Measurements from ENCODE around the gene PHF21A. TPM values are rescaled to one million over a fixed set of nuclear protein-coding genes. Genes with fewer than 3 reads are reported as not detected.

PHF21A gene
- total and polyA plus RNA-seq, 10 of the 15 experiments (the other 5 are each of a cell fraction or from before 2014, with no cell fraction given), result 2.6 to 37.2 (median 16.0) TPM

GRCh38 chr11:45983471-45983845, 137.8 kb downstream of the PHF21A start:
- 99% methylated on average over 4 of the region's 4 CpGs for WGBS (ENCODE audit: insufficient coverage, insufficient replicate concordance, low lambda C conversion rate, missing lambda C conversion rate)
- FAIRE-seq (no peak), ATAC-seq (no peak), DNase-seq (ENCODE audit: low read depth, low spot score) (no peak)
- H3K9ac ChIP-seq (ENCODE audit: control insufficient read depth, insufficient read depth, low read length), result no peak overlapping the region
- ChIA-PET POLR2A (interaction anchor here (0.5 to 1.2 kb wide), 3 partner anchors 14 to 63 kb away, joined by 3 to 4 read pairs (median 3); no protein-coding TSS in a partner anchor), SMC1A (ENCODE audit: uncharacterized antibody, unreplicated experiment) (interaction anchor here (0.6 to 2.4 kb wide), 11 partner anchors 8 to 232 kb away, joined by 3 to 8 read pairs (median 4); no protein-coding TSS in a partner anchor), RAD21 (ENCODE audit: unreplicated experiment) (interaction anchor here (1.2 kb wide), 1 partner anchor 17 kb away, joined by 3 read pairs; no protein-coding TSS in a partner anchor), CTCF (interaction anchor here (0.6 to 3.4 kb wide), 5 partner anchors 11 to 361 kb away, joined by 3 to 20 read pairs (median 3); no protein-coding TSS in a partner anchor)
- H3K4me2 ChIP-seq (ENCODE audit: control insufficient read depth, insufficient read depth), result no peak overlapping the region
- no peaks in the 10 kb centered on the region for H3K27me3 ChIP-seq (replicated peaks in 1 of 2; ENCODE audit: control insufficient read depth in 2 of 2, insufficient read depth in 2 of 2, low read length in 1 of 2)
- no peak for TF ChIP-seq NFIC (IDR thresholded peaks at IDR 0.05; ENCODE audit: low read depth, low read length)
- H3K4me3 ChIP-seq, result no peak overlapping the region
- no peaks in the 10 kb centered on the region for H3K4me1 ChIP-seq (ENCODE audit: control insufficient read depth, insufficient read depth, low read length)
- no peak overlapping the region for H2AFZ ChIP-seq (ENCODE audit: control insufficient read depth, low read depth, low read length)
- intact Hi-C loops (cut with micrococcal nuclease; ENCODE audit: unreplicated experiment), result no loop called here
- H3K79me2 ChIP-seq (ENCODE audit: control insufficient read depth, insufficient read depth, low read length), result no peaks in the 10 kb centered on the region
- BruUV-seq (replicated peaks), result no TSS peak
- in situ Hi-C loops (cut with MboI), result no loop called here
- no peaks in the 10 kb centered on the region for H4K20me1 ChIP-seq (ENCODE audit: control insufficient read depth, insufficient read depth)
- no peaks in the 10 kb centered on the region for H3K9me3 ChIP-seq (replicated peaks; ENCODE audit: control insufficient read depth, insufficient read depth, low read length)
- no peak overlapping the region for H3K27ac ChIP-seq (ENCODE audit: control insufficient read depth, insufficient read depth)
- H3K36me3 ChIP-seq (ENCODE audit: control insufficient read depth in 2 of 2, insufficient read depth in 2 of 2, low read length in 1 of 2), result peaks cover 4 to 7% of the 10 kb centered on the region in 2 experiments; a peak in 3 of 4 replicates

GRCh38 chr11:45982656-45983470, 138.4 kb downstream of the PHF21A start:
- Histone ChIP-seq H3K9ac (ENCODE audit: control insufficient read depth, insufficient read depth, low read length) (no peak overlapping the region), H2AFZ (ENCODE audit: control insufficient read depth, low read depth, low read length) (no peak overlapping the region), H3K4me3 (no peak overlapping the region), H4K20me1 (ENCODE audit: control insufficient read depth, insufficient read depth) (no peaks in the 10 kb centered on the region), H3K27ac (ENCODE audit: control insufficient read depth, insufficient read depth) (no peak overlapping the region), H3K9me3 (replicated peaks; ENCODE audit: control insufficient read depth, insufficient read depth, low read length) (no peaks in the 10 kb centered on the region), H3K36me3 (ENCODE audit: control insufficient read depth in 2 of 2, insufficient read depth in 2 of 2, low read length in 1 of 2) (peaks cover 4 to 7% of the 10 kb centered on the region in 2 experiments; a peak in 3 of 4 replicates), H3K27me3 (replicated peaks in 1 of 2; ENCODE audit: control insufficient read depth in 2 of 2, insufficient read depth in 2 of 2, low read length in 1 of 2) (no peaks in the 10 kb centered on the region), H3K4me1 (ENCODE audit: control insufficient read depth, insufficient read depth, low read length) (no peaks in the 10 kb centered on the region), H3K79me2 (ENCODE audit: control insufficient read depth, insufficient read depth, low read length) (no peaks in the 10 kb centered on the region), H3K4me2 (ENCODE audit: control insufficient read depth, insufficient read depth) (no peak overlapping the region)
- no peak for FAIRE-seq
- in situ Hi-C loops (cut with MboI), result no loop called here
- no peak for TF ChIP-seq MEF2B (IDR thresholded peaks at IDR 0.05; ENCODE audit: partially characterized antibody, poor library complexity, severe bottlenecking)
- TF ChIP-seq KLF5 (IDR thresholded peaks at IDR 0.05; ENCODE audit: partially characterized antibody), result no peak
- TF ChIP-seq RFX5 (IDR thresholded peaks at IDR 0.05; ENCODE audit: low read depth, low read length), result no peak
- TF ChIP-seq SPI1 (IDR thresholded peaks at IDR 0.05; ENCODE audit: borderline replicate concordance, insufficient read depth, low read depth, low read length), result no peak
- no peak for TF ChIP-seq RB1 (IDR thresholded peaks at IDR 0.05; ENCODE audit: borderline replicate concordance)
- no peak for TF ChIP-seq PRDM15 (CRISPR knock-in tag; IDR thresholded peaks at IDR 0.05)
- TF ChIP-seq BRCA1 (IDR thresholded peaks at IDR 0.05; ENCODE audit: low read depth, low read length), result no peak
- no peak for TF ChIP-seq EGR1 (IDR thresholded peaks at IDR 0.05; ENCODE audit: borderline replicate concordance in 1 of 2, low read depth in 2 of 2, low read length in 2 of 2)
- TF ChIP-seq MEF2A (IDR thresholded peaks at IDR 0.05; ENCODE audit: insufficient read depth, low read depth, low read length), result no peak
- TF ChIP-seq HDAC6 (IDR thresholded peaks at IDR 0.05; ENCODE audit: unreplicated experiment), result no peak
- DNase-seq (ENCODE audit: low read depth, low spot score), result no peak
- ChIA-PET CTCF (interaction anchor here (1.0 to 3.4 kb wide), 3 partner anchors 11 to 23 kb away, joined by 4 to 20 read pairs (median 6); no protein-coding TSS in a partner anchor), RAD21 (ENCODE audit: unreplicated experiment) (interaction anchor here (1.1 to 1.2 kb wide), 2 partner anchors 17 to 29 kb away, joined by 3 read pairs; no protein-coding TSS in a partner anchor), POLR2A (interaction anchor here (0.5 to 1.2 kb wide), 4 partner anchors 13 to 63 kb away, joined by 3 to 4 read pairs (median 3); no protein-coding TSS in a partner anchor), SMC1A (ENCODE audit: uncharacterized antibody, unreplicated experiment) (interaction anchor here (0.6 to 2.4 kb wide), 11 partner anchors 9 to 233 kb away, joined by 3 to 8 read pairs (median 4); no protein-coding TSS in a partner anchor)
- intact Hi-C loops (cut with micrococcal nuclease; ENCODE audit: unreplicated experiment), result no loop called here
- no peak for ATAC-seq
- 82% methylated on average over 8 of the region's 8 CpGs for WGBS (ENCODE audit: insufficient coverage, insufficient replicate concordance, low lambda C conversion rate, missing lambda C conversion rate)
- BruUV-seq (replicated peaks), result no TSS peak

All from GM12878 (cell line).